ENCODE measurements around the gene DACT3.

GRCh38 chr19:46607448-46607841 lies 53.5 kb downstream of the DACT3 start:
- TF ChIP-seq CTCF (IDR thresholded peaks at IDR 0.05) (no peak), SMC3 (IDR thresholded peaks at IDR 0.05; ENCODE audit: low read depth, low read length) (no peak), NRF1 (IDR thresholded peaks at IDR 0.05; ENCODE audit: low read depth, low read length) (no peak), POLR2AphosphoS5 (IDR thresholded peaks at IDR 0.05; ENCODE audit: low read depth, low read length) (no peak), YY1 (IDR thresholded peaks at IDR 0.05; ENCODE audit: low read depth) (no peak)

Data from SK-N-SH (cell line).